Measurements from ENCODE around the gene ACBD4. TPM values are rescaled to one million over a fixed set of nuclear protein-coding genes. Genes with fewer than 3 reads are reported as not detected.

ACBD4 gene
- total and polyA plus RNA-seq, 2 of the 13 experiments (the other 11 are each of a cell fraction or from before 2014, with no cell fraction given): 16.1 to 26.9 TPM

DNA sequence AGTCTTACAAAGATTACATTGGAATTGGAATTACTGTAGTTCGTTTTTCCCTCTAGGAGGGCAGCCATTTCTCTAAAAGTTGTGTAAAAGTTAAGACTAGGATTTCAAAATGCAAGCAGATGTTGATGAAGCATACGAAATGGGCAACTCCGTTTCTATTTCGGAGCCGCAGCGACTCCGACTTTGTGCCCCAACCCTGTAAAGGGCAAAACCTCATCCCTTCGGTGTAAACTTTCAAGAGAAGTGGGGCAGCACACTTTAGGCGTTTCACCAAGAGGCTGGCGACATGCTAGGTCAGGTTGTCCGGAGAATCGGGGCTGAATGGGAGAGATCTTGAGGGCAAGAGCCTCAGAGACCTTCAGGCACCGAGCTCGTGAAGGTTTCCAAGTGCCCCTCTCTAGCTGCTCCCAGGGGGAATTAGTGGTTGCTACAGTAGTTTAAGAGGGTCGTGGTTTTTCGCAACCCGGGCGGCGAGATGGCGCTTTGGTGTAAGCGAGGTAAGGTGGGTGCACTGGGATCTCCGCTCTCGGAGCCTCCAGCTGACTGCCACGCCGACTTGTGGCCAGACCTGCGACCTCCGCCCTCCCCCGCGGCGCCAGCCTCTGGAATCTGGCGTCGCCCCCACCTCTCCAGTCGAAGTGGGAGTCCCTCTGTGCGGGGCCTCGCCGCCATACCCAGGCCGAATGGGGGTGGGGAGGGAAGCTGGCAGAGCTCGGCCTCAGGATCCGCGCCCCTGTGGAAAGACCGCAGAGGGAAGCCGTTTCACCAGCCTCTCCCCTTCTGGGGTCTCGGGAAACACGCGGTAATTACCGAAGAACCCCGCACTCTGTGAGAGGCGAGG is 25.2 kb downstream of the ACBD4 start (continued):
- 0 out of 2 replicates have a peak, but pooled peaks have one; percentile 29 for TF ChIP-seq HNF1B (CRISPR knock-in tag; IDR thresholded peaks at IDR 0.05)
- no peak for TF ChIP-seq NFE2 (CRISPR knock-in tag; IDR thresholded peaks at IDR 0.05)
- TF ChIP-seq, protein P1, sequence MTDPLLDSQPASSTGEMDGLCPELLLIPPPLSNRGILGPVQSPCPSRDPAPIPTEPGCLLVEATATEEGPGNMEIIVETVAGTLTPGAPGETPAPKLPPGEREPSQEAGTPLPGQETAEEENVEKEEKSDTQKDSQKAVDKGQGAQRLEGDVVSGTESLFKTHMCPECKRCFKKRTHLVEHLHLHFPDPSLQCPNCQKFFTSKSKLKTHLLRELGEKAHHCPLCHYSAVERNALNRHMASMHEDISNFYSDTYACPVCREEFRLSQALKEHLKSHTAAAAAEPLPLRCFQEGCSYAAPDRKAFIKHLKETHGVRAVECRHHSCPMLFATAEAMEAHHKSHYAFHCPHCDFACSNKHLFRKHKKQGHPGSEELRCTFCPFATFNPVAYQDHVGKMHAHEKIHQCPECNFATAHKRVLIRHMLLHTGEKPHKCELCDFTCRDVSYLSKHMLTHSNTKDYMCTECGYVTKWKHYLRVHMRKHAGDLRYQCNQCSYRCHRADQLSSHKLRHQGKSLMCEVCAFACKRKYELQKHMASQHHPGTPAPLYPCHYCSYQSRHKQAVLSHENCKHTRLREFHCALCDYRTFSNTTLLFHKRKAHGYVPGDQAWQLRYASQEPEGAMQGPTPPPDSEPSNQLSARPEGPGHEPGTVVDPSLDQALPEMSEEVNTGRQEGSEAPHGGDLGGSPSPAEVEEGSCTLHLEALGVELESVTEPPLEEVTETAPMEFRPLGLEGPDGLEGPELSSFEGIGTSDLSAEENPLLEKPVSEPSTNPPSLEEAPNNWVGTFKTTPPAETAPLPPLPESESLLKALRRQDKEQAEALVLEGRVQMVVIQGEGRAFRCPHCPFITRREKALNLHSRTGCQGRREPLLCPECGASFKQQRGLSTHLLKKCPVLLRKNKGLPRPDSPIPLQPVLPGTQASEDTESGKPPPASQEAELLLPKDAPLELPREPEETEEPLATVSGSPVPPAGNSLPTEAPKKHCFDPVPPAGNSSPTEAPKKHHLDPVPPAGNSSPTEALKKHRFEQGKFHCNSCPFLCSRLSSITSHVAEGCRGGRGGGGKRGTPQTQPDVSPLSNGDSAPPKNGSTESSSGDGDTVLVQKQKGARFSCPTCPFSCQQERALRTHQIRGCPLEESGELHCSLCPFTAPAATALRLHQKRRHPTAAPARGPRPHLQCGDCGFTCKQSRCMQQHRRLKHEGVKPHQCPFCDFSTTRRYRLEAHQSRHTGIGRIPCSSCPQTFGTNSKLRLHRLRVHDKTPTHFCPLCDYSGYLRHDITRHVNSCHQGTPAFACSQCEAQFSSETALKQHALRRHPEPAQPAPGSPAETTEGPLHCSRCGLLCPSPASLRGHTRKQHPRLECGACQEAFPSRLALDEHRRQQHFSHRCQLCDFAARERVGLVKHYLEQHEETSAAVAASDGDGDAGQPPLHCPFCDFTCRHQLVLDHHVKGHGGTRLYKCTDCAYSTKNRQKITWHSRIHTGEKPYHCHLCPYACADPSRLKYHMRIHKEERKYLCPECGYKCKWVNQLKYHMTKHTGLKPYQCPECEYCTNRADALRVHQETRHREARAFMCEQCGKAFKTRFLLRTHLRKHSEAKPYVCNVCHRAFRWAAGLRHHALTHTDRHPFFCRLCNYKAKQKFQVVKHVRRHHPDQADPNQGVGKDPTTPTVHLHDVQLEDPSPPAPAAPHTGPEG (CRISPR knock-in tag; IDR thresholded peaks at IDR 0.05): peak; percentile 92
- peak; percentile 20 for TF ChIP-seq GFI1 (CRISPR knock-in tag; IDR thresholded peaks at IDR 0.05; ENCODE audit: borderline replicate concordance)
- no peak for TF ChIP-seq PHF5A (CRISPR knock-in tag; IDR thresholded peaks at IDR 0.05; ENCODE audit: low read depth, unreplicated experiment)
- peak; percentile 60; the same call in 1 of the 2 replicates for TF ChIP-seq RBAK (CRISPR knock-in tag; IDR thresholded peaks at IDR 0.05)
- peak; percentile 71; the same call in 1 of the 2 replicates for TF ChIP-seq GTF3A (CRISPR knock-in tag; conservative IDR thresholded peaks at IDR 0.05)
- TF ChIP-seq ZC3H4 (CRISPR knock-in tag; IDR thresholded peaks at IDR 0.05; ENCODE audit: borderline replicate concordance): peak; percentile 92; the same call in 1 of the 2 replicates
- TF ChIP-seq, protein P2, sequence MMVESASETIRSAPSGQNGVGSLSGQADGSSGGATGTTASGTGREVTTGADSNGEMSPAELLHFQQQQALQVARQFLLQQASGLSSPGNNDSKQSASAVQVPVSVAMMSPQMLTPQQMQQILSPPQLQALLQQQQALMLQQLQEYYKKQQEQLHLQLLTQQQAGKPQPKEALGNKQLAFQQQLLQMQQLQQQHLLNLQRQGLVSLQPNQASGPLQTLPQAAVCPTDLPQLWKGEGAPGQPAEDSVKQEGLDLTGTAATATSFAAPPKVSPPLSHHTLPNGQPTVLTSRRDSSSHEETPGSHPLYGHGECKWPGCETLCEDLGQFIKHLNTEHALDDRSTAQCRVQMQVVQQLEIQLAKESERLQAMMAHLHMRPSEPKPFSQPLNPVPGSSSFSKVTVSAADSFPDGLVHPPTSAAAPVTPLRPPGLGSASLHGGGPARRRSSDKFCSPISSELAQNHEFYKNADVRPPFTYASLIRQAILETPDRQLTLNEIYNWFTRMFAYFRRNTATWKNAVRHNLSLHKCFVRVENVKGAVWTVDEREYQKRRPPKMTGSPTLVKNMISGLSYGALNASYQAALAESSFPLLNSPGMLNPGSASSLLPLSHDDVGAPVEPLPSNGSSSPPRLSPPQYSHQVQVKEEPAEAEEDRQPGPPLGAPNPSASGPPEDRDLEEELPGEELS (CRISPR knock-in tag; IDR thresholded peaks at IDR 0.05): peak; percentile 37
- TF ChIP-seq HCFC1 (IDR thresholded peaks at IDR 0.05; ENCODE audit: low read depth, low read length): no peak
- no peak for TF ChIP-seq ZSCAN9 (CRISPR knock-in tag; IDR thresholded peaks at IDR 0.05; ENCODE audit: borderline replicate concordance)
- TF ChIP-seq ZNF225 (CRISPR knock-in tag; IDR thresholded peaks at IDR 0.05): peak; percentile 92
- no peak for TF ChIP-seq ZNF207 (IDR thresholded peaks at IDR 0.05; ENCODE audit: borderline replicate concordance)
- no peak for TF ChIP-seq TCF12 (IDR thresholded peaks at IDR 0.05)
- peak; percentile 86; the same call in 1 of the 2 replicates for TF ChIP-seq TCF12 (CRISPR knock-in tag; IDR thresholded peaks at IDR 0.05)
- TF ChIP-seq HMGA1 (CRISPR knock-in tag; conservative IDR thresholded peaks at IDR 0.05): no peak
- no peak for TF ChIP-seq KLF9 (CRISPR knock-in tag; IDR thresholded peaks at IDR 0.05; ENCODE audit: low read depth)
- no peak for TF ChIP-seq IKZF5 (CRISPR knock-in tag; IDR thresholded peaks at IDR 0.05)
- TF ChIP-seq ZSCAN25 (CRISPR knock-in tag; IDR thresholded peaks at IDR 0.05): peak; percentile 32
- no peak for TF ChIP-seq SCMH1 (CRISPR knock-in tag; IDR thresholded peaks at IDR 0.05; ENCODE audit: borderline replicate concordance)
